A549 (cell line): ENCODE data around the gene FAAH2. TPM values are rescaled to one million over a fixed set of nuclear protein-coding genes. Genes with fewer than 3 reads are reported as not detected.
"Not testable (repeated sequence)": the region's sequence is repeated elsewhere in the genome, so short reads cannot be mapped to it uniquely, and the experiment has no call there.

Experiments
- ATAC-seq, 2 experiments: fragments of 200-7000 bp in 1 of 2; fragments of >200 bp in 1 of 2; cut with Nextera tagmentation in 1 of 2; cut with Tn5 transposase in 1 of 2; 3 replicates each; pipeline versions ENCODE4 v1.8.0 to v1.9.1; 2018 to 2020; ENCODE audit warnings: mild to moderate bottlenecking in 1 of 2, moderate library complexity in 1 of 2
- CTCF ChIA-PET: fragments of 300-600 bp; sonication (Branson Sonifier 250); formaldehyde crosslinking; extraction: SDS; loops from one replicate; lab custom pipeline; 2021; ENCODE audit warnings: antibody characterized with exemption, inconsistent platforms; lab: Yijun Ruan, JAX
- POLR2A ChIA-PET: fragments of 350-600 bp; formaldehyde crosslinking; extraction: SDS; loops from one replicate; lab custom pipeline; 2021; ENCODE audit warnings: antibody characterized with exemption, inconsistent platforms; lab: Yijun Ruan, JAX
- DNase-seq, 2 experiments: peaks; one replicate each; pipeline versions ENCODE4 v3.0.0 to v3.0.0-alpha.2; 2011 to 2016; ENCODE audit warnings: low read depth in 1 of 2, low spot score in 1 of 2
- FAIRE-seq: peaks from 2 replicates; lab custom pipeline; 2011; peaks lifted over from hg19 to GRCh38; lab: Jason Lieb, UNC
- H3K27ac ChIP-seq, 2 experiments: fragments of >200 bp; sonication (Bioruptor Twin); formaldehyde crosslinking; 3 replicates each; pipeline ENCODE4 v1.5.1; 2016 to 2017
- H3K4me1 ChIP-seq: fragments of >200 bp; sonication (Bioruptor Twin); formaldehyde crosslinking; 3 replicates; pipeline ENCODE4 v1.6.1; 2016
- H3K4me2 ChIP-seq: fragments of >200 bp; sonication (Bioruptor Twin); formaldehyde crosslinking; 3 replicates; pipeline ENCODE4 v1.6.1; 2016
- H3K4me3 ChIP-seq: fragments of >200 bp; sonication (Bioruptor Twin); formaldehyde crosslinking; 3 replicates; pipeline ENCODE4 v1.5.1; 2016
- H3K9me3 ChIP-seq: fragments of >200 bp; sonication (Bioruptor Twin); formaldehyde crosslinking; 3 replicates; pipeline ENCODE4 v1.6.1; 2016
- BCL3 ChIP-seq: fragments of >200 bp; sonication (Bioruptor Twin); formaldehyde crosslinking; IDR thresholded peaks from 3 replicates; pipeline ENCODE4 v1.6.1; 2016
- CBX8 ChIP-seq: fragments of 200-600 bp; sonication (generic); IDR thresholded peaks from 2 replicates; pipeline ENCODE4 v1.6.1; 2016
- CHD2 ChIP-seq: fragments of 150-350 bp; IDR thresholded peaks from 2 replicates; pipeline ENCODE4 v1.6.1; 2014; ENCODE audit warnings: low read length; ENCODE audit not compliant: partially characterized antibody
- E2F6 ChIP-seq: IDR thresholded peaks from 2 replicates; pipeline ENCODE4 v1.6.1; 2012; ENCODE audit warnings: low read depth, borderline replicate concordance
- EHMT2 ChIP-seq: fragments of 200-600 bp; sonication (generic); IDR thresholded peaks from 2 replicates; pipeline ENCODE4 v1.6.1; 2016; ENCODE audit warnings: antibody characterized with exemption, low read depth, mild to moderate bottlenecking, moderate library complexity
- FOSB ChIP-seq: fragments of 250-450 bp; sonication (Bioruptor Pico); IDR thresholded peaks from 2 replicates; pipeline ENCODE4 v1.5.0; 2020; ENCODE audit warnings: mild to moderate bottlenecking, moderate library complexity
- FOSL2 ChIP-seq, 2 experiments: fragments of 450-650 bp in 1 of 2; fragments of >200 bp in 1 of 2; sonication (Bioruptor Twin) in 1 of 2; formaldehyde crosslinking; IDR thresholded peaks; 2 replicates each; pipeline versions ENCODE4 v1.5.0 to v1.6.1; 2016 to 2020; ENCODE audit warnings: mild to moderate bottlenecking in 1 of 2, moderate library complexity in 1 of 2
- HDAC2 ChIP-seq: fragments of 200-600 bp; sonication (generic); IDR thresholded peaks from 2 replicates; pipeline ENCODE4 v1.6.1; 2016
- HES2 ChIP-seq: fragments of >200 bp; sonication (Bioruptor Twin); formaldehyde crosslinking; IDR thresholded peaks from 2 replicates; pipeline ENCODE4 v1.6.1; 2016
- HOXB13 ChIP-seq: fragments of 250-450 bp; sonication (Bioruptor Pico); IDR thresholded peaks from 2 replicates; pipeline ENCODE4 v1.5.0; 2020; ENCODE audit warnings: low read depth, mild to moderate bottlenecking, moderate library complexity
- MAX ChIP-seq: IDR thresholded peaks from 2 replicates; pipeline ENCODE4 v1.6.1; 2012
- MAZ ChIP-seq: fragments of 150-350 bp; IDR thresholded peaks from 2 replicates; pipeline ENCODE4 v1.6.1; 2014; ENCODE audit warnings: antibody characterized with exemption, low read depth, low read length, borderline replicate concordance
- NR3C1 ChIP-seq: fragments of >200 bp; sonication (Bioruptor Twin); formaldehyde crosslinking; IDR thresholded peaks from 3 replicates; pipeline ENCODE4 v1.6.1; 2017
- PBX3 ChIP-seq: IDR thresholded peaks from 2 replicates; pipeline ENCODE4 v1.6.1; 2012
- PHF8 ChIP-seq: fragments of 200-600 bp; sonication (generic); IDR thresholded peaks from 2 replicates; pipeline ENCODE4 v1.6.1; 2016; ENCODE audit warnings: low read depth, mild to moderate bottlenecking, antibody characterized with exemption, moderate library complexity, borderline replicate concordance
- POLR2A ChIP-seq: IDR thresholded peaks from 2 replicates; pipeline ENCODE4 v1.6.1; 2012; ENCODE audit warnings: mild to moderate bottlenecking, low read length
- RAD21 ChIP-seq, 2 experiments: fragments of >200 bp in 1 of 2; sonication (Bioruptor Twin) in 1 of 2; formaldehyde crosslinking in 1 of 2; IDR thresholded peaks in 1 of 2; conservative IDR thresholded peaks in 1 of 2; 2 replicates in 1 of 2; 3 replicates in 1 of 2; pipeline ENCODE4 v1.6.1; 2012 to 2018; ENCODE audit warnings: inconsistent platforms in 1 of 2
- REST ChIP-seq: fragments of 200-600 bp; sonication (generic); IDR thresholded peaks from 2 replicates; pipeline ENCODE4 v1.6.1; 2016; ENCODE audit warnings: antibody characterized with exemption, mild to moderate bottlenecking, moderate library complexity
- RNF2 ChIP-seq: fragments of 200-600 bp; sonication (generic); IDR thresholded peaks from 2 replicates; pipeline ENCODE4 v1.6.1; 2016; ENCODE audit warnings: low read depth, mild to moderate bottlenecking, antibody characterized with exemption, moderate library complexity, borderline replicate concordance
- SMC3 ChIP-seq: fragments of >200 bp; sonication (Bioruptor Twin); formaldehyde crosslinking; IDR thresholded peaks from 3 replicates; pipeline ENCODE4 v1.6.1; 2018; ENCODE audit warnings: inconsistent platforms
- SREBF2 ChIP-seq: fragments of 450-650 bp; IDR thresholded peaks from 2 replicates; pipeline ENCODE4 v1.6.1; 2014; ENCODE audit warnings: mild to moderate bottlenecking, moderate library complexity
- WGBS: methylation state at CpG from one replicate; pipeline ENCODE4 v1.1.6; 2017; ENCODE audit errors: missing lambda C conversion rate; 5-methylcytosine and 5-hydroxymethylcytosine counted together
- polyA plus RNA-seq, 4 experiments: library from polyadenylated mRNA; depleted of rRNA in 3 of 4; stranded (reverse); fragments of >200 nt; fragmentation: RNase III in 1 of 4; extraction: RNeasy Plus Mini Kit Qiagen cat#74134 plus additional on column Dnase treatment in 1 of 4; gene quantifications; 2 replicates in 3 of 4; 3 replicates in 1 of 4; pipeline ENCODE4 v1.2.3, GENCODE V29; 2011 to 2017

The FAAH2 gene
- polyA plus RNA-seq, 2 of the 4 experiments (the other 2 are of a cell fraction), result 0.09 to 0.52 TPM

GRCh38 chrX:57329008-57329407 is 42.5 kb downstream of the FAAH2 start:
- Histone ChIP-seq H3K27ac (no peak overlapping the region), H3K4me1 (no peaks in the 10 kb centered on the region), H3K4me3 (no peak overlapping the region), H3K4me2 (no peak overlapping the region), H3K9me3 (no peaks in the 10 kb centered on the region)
- FAIRE-seq (no peak), ATAC-seq (no peak), DNase-seq (peak; percentile 0 to 3)
- CTCF ChIA-PET, result no interaction called here
- POLR2A ChIA-PET, result no interaction called here
- TF ChIP-seq CBX8, result no peak
- TF ChIP-seq RAD21 (conservative IDR thresholded peaks at IDR 0.05 in 1 of 2, IDR thresholded peaks at IDR 0.05 in 1 of 2), result peak in 1 of 2 experiments; percentile 23; a peak in 1 of 5 replicates

GRCh38 chrX:57335790-57336189 is 49.3 kb downstream of the FAAH2 start:
- FAIRE-seq, H3K9me3 ChIP-seq, H3K4me3 ChIP-seq, H3K27ac ChIP-seq, POLR2A ChIA-PET, H3K4me1 ChIP-seq, CTCF ChIA-PET: not testable (repeated sequence)
- 3% methylated on average over 2 of the region's 2 CpGs for WGBS
- ATAC-seq (peak in 1 of 2 experiments; percentile 45; a peak in 2 of 6 replicates), DNase-seq (peak in 1 of 2 experiments; percentile 52)
- peak overlapping the region; percentile 28; the same call in 2 of the 3 replicates for H3K4me2 ChIP-seq
- TF ChIP-seq FOSL2 (IDR thresholded peaks at IDR 0.05) (0 out of 2 replicates have a peak, but pooled peaks have one; percentile 10), FOSL2 (CRISPR knock-in tag; IDR thresholded peaks at IDR 0.05) (peak; percentile 73), MAX (peak; percentile 45; the same call in 1 of the 2 replicates)

- ATAC-seq (no peak), DNase-seq (no peak), FAIRE-seq (peak; percentile 18)
- WGBS, result 2% methylated on average over 2 of the region's 2 CpGs
- POLR2A ChIA-PET, result no interaction called here
- Histone ChIP-seq H3K27ac (no peak overlapping the region), H3K4me3 (no peak overlapping the region), H3K4me2 (no peak overlapping the region), H3K9me3 (no peaks in the 10 kb centered on the region), H3K4me1 (no peaks in the 10 kb centered on the region)
- TF ChIP-seq POLR2A (no peak), SREBF2 (no peak), E2F6 (no peak), MAZ (no peak), FOSL2 (IDR thresholded peaks at IDR 0.05) (no peak), FOSL2 (CRISPR knock-in tag; IDR thresholded peaks at IDR 0.05) (no peak), HDAC2 (no peak), RAD21 (conservative IDR thresholded peaks at IDR 0.05 in 1 of 2, IDR thresholded peaks at IDR 0.05 in 1 of 2) (no peak), BCL3 (no peak)
- CTCF ChIA-PET, result no interaction called here
Observed at GRCh38 chrX:57353472-57354132, 67.1 kb downstream of the FAAH2 start.

GRCh38 chrX:57364145-57364544 is 77.6 kb downstream of the FAAH2 start:
- ChIA-PET POLR2A (no interaction called here), CTCF (no interaction called here)
- DNase-seq, result no peak
- Histone ChIP-seq H3K27ac (no peak overlapping the region), H3K4me3 (no peak overlapping the region), H3K4me2 (no peak overlapping the region), H3K9me3 (no peaks in the 10 kb centered on the region), H3K4me1 (no peaks in the 10 kb centered on the region)
- FAIRE-seq, result no peak
- no peak for ATAC-seq
- WGBS, result 0% methylated on average over 1 of the region's 1 CpG
- TF ChIP-seq EHMT2 (no peak), CHD2 (no peak), HOXB13 (CRISPR knock-in tag) (no peak), POLR2A (no peak), REST (no peak), E2F6 (no peak), RNF2 (no peak), HES2 (no peak), PBX3 (no peak), PHF8 (no peak), RAD21 (conservative IDR thresholded peaks at IDR 0.05 in 1 of 2, IDR thresholded peaks at IDR 0.05 in 1 of 2) (no peak), SMC3 (no peak), NR3C1 (no peak), FOSB (CRISPR knock-in tag) (no peak)
